Activated CD4-positive, CD25-positive, alpha-beta regulatory T cell treated with anti-CD3 and anti-CD28 coated beads, Interleukin-2, amount 50 U/mL, for 72 hours (primary cell): ENCODE results near the gene LRRC4.

Experiments used
- DNase-seq: peaks from one replicate; pipeline ENCODE4 v3.0.0; 2021

Gene LRRC4, protein sequence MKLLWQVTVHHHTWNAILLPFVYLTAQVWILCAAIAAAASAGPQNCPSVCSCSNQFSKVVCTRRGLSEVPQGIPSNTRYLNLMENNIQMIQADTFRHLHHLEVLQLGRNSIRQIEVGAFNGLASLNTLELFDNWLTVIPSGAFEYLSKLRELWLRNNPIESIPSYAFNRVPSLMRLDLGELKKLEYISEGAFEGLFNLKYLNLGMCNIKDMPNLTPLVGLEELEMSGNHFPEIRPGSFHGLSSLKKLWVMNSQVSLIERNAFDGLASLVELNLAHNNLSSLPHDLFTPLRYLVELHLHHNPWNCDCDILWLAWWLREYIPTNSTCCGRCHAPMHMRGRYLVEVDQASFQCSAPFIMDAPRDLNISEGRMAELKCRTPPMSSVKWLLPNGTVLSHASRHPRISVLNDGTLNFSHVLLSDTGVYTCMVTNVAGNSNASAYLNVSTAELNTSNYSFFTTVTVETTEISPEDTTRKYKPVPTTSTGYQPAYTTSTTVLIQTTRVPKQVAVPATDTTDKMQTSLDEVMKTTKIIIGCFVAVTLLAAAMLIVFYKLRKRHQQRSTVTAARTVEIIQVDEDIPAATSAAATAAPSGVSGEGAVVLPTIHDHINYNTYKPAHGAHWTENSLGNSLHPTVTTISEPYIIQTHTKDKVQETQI

DNA sequence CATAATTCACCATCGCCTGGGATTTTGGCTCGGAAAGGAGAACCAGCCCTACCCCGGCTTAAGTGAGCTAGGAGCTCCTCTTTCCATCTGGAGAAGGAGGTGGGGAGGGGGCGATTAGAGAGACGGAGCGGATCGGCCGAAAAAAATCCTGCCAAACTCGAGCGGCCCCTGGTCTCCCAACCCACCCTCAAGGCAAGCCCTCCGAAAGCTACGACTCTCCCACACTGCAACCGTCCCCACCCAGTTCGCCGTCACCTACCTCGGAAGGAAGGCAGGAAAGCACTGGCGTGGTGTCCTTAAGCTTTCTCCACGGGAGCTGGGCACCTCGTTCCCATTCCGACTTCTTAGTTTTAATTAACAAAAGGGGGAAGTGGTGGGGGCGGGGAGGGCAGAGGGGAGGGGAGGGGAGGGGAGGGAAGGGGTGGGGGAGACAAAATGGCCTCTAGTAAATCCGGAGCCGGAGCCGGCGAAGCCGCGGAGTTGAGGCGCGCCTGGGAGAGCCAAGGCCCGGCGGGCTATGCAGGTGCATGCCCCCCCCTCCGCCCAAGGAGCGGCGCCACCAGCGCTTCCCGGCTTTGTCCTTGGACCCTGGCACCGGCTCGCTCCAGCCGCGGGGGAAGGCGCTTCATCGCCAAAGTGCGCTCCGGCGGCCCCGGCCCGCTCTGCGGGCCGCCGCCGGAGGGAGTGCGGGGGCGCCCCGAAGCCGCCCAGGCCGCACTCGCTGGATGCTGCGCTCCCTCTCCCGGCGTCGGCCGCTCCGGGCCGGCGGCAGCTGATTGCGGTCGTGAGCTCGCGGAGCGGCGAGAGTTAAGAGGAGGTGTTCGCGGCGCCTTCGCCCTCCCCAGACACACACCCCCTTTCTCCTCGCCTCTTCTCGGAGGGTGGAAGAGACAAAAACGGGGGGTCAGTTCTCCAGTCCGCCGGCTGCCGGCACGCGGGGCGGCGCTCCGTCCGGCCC lies at the start of gene LRRC4:
Gene LRRC4, minus strand, starts transcription at position 784 of the 958 bp plus-strand sequence. CDS start 797 bp downstream, outside the sequence.
- no peak for DNase-seq

DNA sequence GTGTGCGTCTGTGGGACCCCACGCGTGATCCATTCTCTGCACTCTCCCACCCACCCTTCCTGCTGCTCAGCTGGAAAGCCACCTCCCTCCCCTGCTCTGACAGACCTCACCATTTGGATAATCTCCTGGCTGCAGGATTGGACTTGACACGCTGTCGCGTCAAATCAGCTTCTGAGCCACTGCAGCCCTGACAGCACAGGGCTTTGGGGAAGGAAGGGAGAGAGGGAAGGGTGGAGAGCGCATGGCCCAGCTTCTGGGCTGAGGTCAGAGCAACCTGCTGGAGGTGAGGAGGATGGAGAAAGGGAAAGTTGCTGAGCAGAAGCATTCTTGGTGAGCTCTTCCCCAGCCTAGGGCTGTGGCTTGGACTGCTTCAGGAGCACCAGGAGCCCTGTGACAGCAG lies 48.9 kb upstream of the LRRC4 start:
- no peak for DNase-seq

DNA sequence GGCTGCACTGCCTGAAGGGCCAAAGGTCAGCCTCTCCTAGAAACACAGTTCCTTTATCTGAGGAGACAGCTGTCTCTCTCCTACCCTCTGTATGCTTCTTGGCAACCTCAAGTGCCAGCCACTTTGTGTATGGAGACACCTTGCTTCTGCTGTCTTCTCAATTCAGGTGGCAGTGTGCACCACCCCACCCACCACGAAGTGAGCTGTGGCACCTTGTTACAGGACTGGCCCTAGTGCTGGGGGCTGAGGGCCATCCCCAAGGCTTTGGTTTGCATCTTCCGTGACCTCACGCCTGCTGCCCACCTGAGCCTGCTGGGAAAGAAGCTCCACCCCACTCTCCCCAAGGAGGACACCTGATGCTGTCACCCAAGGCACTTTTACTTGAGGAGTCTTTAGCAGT lies 47.1 kb upstream of the LRRC4 start:
- DNase-seq: no peak

DNA sequence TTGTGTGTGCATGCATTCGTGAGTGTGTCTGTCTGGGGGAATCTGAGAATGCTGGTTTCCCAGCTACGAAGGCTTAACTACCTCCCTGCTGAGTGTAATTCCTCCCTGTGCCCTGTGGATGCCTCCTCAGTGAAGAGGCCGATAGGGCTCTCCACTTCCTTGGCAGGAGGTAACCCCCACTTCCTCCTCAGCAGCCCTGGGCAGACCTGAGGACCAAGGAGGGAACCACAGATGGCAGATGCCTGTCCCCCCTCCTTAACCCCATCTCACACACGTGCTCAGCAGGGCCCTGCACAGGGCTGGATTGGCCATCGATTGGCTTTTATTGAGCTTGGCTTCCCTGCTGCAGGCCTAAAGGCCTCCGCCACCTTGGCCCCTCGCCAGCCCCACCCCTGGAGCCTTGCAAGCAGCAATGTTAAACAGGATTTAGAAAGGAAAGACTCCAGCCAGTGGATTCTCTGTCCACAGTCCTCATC lies 45.6 kb upstream of the LRRC4 start:
- no peak for DNase-seq

DNA sequence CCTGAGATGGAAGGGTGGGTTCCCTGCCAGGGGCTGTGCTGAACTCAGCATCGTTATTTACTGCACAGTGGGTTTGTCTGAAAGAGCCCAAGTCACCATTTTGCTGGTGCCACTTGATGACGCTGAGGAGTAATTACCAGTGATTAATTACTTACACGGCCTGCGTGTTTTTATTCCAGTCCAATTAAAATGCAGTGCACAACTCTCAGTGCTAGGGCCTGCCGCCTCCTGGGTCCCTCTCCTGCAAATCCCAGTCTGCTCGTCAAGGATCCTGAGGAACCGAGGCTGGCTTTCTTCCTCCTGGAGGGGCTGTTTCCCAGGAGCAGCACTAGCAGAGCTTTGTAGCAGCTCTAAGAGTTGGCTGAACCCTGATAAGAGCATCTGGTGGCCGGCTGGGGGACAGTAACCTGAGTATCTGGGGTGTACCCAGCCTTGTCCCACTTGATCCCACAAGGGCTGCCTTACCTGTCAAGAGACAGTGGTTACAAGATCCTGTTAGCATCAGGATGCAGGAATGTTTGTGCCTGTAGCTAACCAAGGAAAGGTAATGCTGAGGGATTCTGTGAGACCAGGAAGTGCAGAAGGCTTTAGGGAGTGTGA lies 45.1 kb upstream of the LRRC4 start:
- no peak for DNase-seq

DNA sequence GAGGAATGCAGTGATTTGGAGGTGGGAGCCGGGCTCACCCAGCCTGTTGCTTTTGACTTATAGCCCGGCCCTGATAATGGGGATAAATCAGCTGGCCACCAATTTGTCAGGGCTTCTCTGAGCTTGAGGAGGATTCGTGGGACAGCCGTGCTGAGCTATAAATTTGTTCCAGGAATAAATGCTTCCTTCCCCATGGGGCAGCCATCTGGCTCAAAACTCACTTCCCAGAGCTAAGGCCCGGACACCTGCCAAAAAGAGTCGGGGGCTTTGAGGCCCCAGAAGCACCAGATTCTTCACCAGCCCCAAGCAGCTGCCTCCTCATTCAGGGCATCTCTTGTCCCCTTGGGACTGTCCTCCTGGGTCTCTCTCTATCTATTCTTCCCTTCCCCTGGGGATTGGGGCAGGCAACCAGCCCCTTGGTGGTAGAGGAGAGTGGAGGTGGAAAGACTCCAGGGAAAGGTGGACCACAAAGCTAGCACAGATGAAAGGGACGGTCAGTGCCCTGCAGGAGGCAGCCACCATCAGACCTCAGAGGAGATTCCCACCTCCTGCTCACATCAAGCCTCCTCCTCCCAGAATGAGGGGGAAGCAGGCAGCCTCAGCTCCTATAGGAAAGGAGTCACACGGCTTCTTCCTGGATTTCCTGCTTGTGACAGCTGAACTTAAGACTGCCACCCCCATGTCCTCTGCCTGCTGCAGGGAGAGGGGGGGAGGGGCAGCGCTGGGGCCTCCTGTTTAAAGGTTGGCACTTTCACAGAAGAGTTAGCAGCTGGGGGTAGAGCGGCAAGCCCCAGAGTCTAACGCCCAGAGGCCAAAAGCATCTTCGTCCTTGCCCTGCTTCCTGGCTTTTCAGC lies 44.2 kb upstream of the LRRC4 start:
- no peak for DNase-seq

DNA sequence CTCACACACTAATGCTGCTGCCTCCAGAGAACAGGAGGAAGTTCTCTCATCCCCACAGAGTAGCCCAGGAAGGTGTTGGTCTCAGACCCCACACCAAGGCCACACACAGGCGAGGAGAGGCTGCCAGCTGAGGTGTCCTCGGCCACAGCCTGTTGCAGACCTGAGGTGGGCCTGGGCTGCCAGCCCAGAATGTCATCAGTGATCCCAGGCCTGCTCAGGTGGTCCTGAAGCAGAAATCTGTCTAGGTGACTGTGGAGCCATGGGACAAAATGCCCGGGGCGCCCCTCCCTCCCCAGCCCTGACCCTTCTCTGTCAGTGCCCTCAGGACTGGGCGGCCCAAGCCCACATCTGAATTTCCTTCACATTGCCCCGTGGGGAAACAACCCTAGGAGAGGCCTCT lies 43.5 kb upstream of the LRRC4 start:
- no peak for DNase-seq

DNA sequence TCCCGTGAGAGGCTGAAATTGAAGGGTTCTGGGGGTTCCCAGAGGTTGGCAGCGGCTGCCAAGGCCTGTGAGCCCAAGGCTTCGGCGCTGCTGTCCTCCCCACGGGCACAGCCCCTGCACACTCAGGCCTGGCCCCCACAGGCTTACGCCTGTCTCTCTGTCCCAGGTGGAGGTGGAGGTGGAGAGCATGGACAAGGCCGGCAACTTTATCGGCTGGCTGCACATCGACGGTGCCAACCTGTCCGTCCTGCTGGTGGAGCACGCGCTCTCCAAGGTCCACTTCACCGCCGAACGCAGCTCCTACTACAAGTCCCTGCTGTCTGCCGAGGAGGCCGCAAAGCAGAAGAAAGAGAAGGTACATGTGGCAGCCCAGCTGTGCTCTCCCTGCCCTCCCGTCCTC lies 43.1 kb upstream of the LRRC4 start:
- no peak for DNase-seq

DNA sequence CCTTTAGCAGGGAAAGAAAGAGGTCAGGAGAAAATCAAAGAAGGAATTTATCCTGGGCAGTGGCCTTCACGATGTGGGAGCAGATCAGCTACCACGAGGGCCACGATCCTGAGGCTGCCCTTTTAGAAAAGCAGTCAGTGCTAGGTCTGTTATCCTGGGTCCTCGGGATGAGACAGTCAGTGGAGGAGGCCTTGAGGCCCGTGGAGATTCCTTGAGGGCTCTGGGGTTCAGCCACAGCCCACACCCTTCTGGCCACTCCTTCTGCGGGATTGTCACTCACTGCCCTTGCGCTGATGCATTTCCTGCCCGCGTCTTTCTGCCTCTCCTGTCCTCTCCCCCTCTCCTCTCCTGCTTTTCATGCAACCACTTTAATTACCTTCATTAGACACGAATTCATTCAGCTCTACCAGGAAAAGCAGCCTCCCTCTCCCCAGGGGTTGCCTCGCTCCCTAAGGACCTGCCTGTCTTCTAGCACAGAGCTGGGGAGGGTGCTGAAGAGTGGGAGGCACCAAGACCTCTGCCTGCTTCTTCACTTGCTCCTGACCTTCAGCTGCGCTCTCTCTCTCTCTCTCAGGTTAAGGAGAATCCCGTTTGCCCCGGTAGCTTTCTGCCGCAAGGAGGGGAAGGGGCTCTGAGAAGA lies 42.6 kb upstream of the LRRC4 start:
- DNase-seq: no peak

DNA sequence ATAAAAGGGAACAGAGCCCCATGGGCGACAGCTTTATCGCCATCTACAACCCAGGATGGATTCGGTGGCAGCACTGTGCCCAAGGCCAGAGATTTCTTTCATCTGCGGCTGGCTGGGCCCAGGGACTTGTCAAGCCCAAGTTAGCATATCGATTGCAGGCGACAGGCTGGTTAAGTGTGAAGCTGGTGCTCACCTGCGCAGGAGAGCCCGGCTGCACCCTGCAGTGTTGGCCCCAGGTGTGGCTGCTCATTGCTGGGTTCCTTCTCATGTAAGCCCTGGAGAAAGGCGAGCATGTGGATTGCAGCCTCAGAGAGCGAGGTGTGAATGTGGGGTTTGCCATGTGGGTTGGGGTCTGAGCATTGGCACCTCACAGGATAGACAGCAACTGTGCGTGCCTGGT lies 40.6 kb upstream of the LRRC4 start:
- no peak for DNase-seq

DNA sequence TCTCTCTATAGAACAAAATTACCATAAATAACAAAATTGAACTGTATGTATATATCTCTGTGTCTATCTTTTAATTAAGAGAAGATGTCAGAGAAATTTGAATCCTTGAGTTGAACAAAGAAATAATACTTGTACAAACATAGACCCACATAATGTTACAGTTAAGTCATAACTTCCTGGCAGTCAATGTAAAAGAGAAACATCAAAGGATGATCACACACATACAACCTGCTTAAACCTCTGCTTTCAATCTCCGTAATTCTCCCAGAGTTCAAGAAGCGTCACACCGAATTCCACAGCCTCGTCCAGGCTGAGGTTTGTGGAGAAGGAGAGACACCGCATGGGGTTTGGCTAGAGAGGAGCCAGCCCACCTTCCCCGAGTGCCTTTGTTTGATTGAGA lies 40.1 kb upstream of the LRRC4 start:
- DNase-seq: no peak

DNA sequence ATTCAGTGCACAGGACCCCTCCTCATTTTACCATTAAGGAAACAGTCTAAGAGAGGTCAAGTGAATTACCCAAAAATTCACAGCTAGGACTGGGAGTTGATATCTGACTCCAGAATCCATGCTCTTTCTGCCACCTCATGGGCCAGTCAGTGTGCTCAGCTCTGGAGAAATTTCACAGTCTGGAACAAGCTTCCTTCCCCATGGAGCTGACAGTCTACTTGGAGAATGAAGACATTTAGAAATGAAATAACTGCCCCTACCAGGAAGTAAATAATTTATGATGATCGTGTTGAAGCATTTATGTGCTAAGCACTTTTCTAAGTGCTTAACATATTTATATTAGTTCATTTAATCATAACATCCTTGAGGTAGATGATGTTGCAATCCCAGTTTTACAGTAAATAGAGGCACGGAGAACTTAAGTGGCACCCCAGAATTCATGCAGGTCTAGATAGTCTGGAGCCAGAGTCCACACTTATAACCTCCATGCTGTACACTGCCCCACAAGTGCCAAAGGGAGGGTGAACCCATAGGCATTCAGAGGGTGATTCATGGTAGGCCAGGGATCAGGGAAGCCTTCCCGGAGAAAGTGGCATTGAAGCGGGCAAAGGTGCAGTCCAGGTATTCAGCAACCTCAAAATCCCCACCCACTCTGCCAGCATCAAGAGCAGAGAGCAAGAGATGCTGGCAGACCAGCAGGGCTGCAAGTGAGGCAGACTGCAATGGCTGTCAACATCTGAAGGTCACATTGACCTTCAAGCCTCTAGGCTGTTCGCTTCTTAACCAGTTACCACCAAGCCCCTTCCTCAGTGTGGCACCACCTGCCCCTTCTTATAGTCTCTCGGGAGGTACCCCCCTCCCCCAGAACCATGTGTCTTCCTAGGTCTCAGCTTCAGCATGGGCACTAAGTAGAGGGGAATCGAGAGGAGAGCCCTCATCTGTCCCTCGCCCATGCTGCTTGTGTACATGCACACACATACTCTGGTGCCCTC lies 38.4 kb upstream of the LRRC4 start:
- DNase-seq: no peak

DNA sequence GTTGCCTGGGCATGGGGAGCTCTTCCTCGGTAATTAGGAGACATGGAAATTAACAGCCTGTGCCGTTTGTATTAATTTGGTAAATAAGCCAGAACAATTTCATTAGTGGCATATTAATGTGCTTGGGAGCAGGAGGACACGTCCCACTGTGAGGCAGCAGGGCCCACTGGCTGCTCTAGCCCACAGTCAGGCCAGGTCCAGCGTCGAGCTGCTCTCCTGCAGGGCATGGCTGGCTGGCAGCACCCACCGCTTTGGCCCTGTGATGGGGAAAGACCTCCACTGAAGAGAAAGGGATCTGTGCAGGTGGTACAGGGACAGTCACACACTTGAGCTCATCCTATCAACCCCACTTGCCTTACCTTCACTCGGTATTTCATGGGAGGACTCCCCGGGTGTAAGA lies 37.5 kb upstream of the LRRC4 start:
- no peak for DNase-seq

DNA sequence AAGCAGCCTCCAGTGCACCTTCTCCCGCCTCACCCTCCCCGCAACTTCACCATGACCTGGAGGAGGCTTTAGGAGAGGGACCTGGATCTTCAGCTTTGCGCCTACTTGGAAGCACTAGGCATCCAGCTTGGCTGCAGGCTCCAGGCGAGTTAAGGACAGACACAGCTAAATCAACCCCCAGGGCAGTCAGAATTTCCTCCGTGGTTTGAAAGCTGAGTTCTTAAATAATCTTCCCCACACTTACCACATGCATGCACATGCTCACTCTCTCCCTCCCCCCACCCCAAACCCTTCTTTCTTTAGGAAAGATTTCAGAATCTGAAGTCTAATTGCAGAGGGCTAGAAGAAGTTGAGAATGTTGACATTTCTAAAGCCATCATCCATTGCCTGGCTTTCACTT lies 36.7 kb upstream of the LRRC4 start:
- no peak for DNase-seq

DNA sequence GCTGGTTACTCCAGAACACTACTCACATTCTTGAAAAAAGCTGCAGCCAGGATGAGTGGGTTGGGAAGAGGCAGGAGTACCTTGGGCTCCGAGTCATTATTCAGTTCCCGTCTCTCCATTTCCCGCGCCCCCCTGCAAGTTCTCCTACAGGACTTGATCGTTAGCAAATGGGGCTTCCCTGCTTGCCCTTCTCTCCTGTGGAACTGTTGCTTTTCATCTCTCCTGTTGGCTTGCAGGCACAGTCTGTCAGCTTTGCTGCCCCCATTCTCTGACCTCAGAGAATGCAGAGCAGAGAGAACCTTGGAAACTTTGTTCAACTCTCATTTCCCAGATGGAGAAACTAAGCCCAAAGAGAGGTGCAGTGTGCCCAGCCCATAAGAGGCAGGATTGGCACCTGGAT lies 35.6 kb upstream of the LRRC4 start:
- DNase-seq: no peak

DNA sequence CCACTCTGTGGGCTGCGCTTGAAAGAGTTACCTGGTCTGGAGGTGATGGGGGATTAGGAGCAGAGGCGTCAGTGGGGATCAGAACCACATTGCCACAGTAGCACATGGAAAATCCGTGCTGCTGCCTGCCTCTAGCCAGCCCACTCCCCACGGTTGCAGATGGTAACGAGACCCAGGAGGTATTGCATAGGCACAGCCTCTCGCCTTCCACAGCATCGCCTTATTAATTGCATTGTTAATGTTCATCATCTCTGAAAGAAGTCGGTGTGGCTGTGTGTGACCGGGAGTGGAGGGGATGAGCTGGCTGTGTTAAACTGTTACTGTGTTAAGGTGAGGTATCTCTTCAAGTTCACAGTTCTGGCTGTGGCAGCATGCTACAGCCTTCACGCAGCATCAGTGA lies 35.2 kb upstream of the LRRC4 start:
- DNase-seq: no peak

DNA sequence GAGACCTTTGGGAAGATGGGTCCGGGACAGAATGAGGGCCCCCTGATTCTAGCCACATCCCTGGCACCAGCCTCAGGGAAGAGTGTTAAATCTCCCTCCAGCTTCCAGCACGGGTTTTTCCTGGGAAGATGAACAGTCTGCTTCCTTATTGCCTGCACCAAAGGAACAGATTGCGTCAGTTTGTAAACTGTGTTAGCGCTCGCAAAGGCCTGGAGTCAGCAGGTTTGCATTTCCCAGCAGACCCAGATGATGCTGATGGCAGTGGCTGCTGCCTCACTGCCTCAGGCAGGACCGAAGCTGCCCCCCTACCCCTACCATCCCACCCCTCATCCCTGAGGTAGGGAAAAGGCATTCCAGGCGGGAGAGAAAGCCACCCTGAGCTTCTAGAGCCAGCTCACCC lies 34.6 kb upstream of the LRRC4 start:
- DNase-seq: no peak

DNA sequence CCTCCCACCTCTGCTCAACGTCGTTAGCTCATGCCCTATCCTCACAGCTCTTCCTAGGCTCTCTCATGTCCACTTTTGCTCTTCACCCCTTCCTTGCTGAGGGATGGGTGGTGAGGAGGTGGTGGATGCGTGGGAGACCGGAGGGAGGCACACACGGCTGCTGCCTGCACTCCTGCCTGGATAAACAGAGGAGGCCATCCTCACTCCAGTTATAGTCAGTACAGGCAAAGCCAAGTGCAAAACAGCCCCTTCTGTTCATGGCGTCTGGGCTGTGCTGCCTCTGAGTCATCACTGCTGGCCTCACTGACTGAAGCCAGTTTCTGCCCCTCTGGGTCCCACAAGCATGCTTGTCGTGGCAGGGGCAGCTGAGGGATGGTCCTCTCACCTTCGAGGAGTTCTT lies 31.9 kb upstream of the LRRC4 start:
- DNase-seq: no peak

DNA sequence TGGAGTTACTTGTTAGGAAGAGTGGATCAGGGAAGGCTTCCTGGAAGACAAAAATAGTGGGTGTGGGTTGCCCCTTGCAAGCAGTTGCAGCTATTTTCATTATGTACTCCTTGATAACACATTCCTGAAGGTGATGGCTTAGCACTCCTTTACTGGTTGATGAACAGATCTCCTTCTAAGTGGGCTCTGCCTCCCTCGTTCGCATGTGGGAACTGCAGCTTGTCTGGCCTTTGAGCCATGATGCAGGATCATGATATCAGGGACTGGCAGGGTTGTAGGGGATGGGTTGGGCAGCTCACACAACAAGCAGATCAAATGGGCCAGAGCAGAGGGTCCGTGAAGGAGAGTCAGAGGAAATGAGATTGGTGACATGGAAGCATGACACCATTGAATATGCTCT lies 28.8 kb upstream of the LRRC4 start:
- DNase-seq: no peak
